Measurements from ENCODE around the gene ALG9. TPM values are rescaled to one million over a fixed set of nuclear protein-coding genes. Genes with fewer than 3 reads are reported as not detected.
"Not testable (repeated sequence)": the region's sequence is repeated elsewhere in the genome, so short reads cannot be mapped to it uniquely, and the experiment has no call there.

ALG9 gene
- total and polyA plus RNA-seq, 9 donors, result 12.0 to 43.5 (median 29.3) TPM

DNA sequence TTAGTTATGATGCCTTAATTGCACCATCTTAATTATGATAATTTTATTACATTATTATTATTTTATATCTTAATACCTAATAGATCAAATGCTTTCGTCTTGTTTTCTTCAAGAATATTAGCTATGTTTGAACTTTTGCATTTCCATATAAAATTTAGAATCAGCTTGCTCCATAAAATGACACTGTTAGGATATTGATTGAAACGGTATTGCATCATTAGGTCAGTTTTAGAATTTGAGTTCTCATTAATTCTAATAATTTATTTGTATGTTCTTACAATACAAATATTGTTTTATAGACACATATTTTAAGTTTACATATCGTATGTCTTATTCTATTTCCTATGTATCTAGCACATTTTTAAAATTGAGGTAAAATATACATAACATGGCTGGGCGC lies 14.7 kb upstream of the ALG9 start:
- Histone ChIP-seq H3K4me3 (no peak overlapping the region), H3K4me1 (ENCODE audit: insufficient read depth) (no peaks in the 10 kb centered on the region), H3K36me3 (no peaks in the 10 kb centered on the region), H3K27ac (no peak overlapping the region), H3K9me3 (no peaks in the 10 kb centered on the region), H3K27me3 (no peaks in the 10 kb centered on the region)
- WGBS, 3 donors, result 66 to 78% (median 69%) methylated on average over 4 of the region's 4 CpGs
- intact Hi-C loops (cut with DNase I), result no loop called here
- no peak for DNase-seq
- TF ChIP-seq, protein P1, sequence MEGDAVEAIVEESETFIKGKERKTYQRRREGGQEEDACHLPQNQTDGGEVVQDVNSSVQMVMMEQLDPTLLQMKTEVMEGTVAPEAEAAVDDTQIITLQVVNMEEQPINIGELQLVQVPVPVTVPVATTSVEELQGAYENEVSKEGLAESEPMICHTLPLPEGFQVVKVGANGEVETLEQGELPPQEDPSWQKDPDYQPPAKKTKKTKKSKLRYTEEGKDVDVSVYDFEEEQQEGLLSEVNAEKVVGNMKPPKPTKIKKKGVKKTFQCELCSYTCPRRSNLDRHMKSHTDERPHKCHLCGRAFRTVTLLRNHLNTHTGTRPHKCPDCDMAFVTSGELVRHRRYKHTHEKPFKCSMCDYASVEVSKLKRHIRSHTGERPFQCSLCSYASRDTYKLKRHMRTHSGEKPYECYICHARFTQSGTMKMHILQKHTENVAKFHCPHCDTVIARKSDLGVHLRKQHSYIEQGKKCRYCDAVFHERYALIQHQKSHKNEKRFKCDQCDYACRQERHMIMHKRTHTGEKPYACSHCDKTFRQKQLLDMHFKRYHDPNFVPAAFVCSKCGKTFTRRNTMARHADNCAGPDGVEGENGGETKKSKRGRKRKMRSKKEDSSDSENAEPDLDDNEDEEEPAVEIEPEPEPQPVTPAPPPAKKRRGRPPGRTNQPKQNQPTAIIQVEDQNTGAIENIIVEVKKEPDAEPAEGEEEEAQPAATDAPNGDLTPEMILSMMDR (IDR thresholded peaks at IDR 0.05), result no peak
- TF ChIP-seq POLR2A (IDR thresholded peaks at IDR 0.05), result no peak
- no peak for TF ChIP-seq EP300 (IDR thresholded peaks at IDR 0.05)

DNA sequence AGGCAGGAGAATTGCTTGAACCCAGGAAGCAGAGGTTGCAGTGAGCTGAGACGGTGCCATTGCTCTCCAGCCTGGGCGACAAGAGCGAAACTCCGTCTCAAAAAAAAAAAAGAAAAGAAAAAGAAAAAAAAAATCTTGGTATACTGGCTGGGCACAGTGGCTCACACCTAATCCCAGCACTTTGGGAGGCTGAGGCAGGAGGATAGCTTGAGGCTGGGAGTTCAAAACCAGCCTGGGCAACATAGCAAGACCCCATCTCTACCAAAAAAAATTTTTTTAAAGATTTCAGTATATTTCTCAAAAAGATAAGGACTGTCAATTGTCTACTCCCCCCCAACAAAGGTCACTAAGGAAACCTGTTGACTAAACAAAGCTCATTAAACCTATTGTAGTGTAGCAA lies 13.7 kb upstream of the ALG9 start:
- DNase-seq; H3K9me3 ChIP-seq; intact Hi-C loops (cut with DNase I); H3K27ac ChIP-seq; H3K27me3 ChIP-seq; H3K4me1 ChIP-seq (ENCODE audit: insufficient read depth); H3K36me3 ChIP-seq; H3K4me3 ChIP-seq: not testable (repeated sequence)
- 90 to 95% (median 90%) methylated on average over 4 of the region's 4 CpGs for WGBS, 3 donors

DNA sequence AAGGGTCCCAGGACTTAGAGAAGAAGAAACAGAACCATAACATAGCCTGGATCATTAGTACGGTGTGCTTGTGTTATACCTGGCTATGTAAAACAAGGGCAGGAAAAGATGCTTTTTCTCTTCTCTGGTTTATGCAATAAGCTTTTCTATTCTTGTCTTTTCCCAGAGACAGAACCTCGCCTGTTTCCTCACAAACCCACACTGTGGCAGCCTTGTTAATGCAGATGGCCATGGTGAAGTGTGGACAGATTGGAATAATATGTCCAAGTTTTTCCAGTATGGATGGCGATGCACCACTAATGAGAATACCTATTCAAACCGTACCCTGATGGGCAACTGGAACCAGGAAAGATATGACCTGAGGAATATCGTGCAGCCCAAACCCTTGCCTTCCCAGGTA lies 10.8 kb upstream of the ALG9 start:
- Histone ChIP-seq H3K27ac (no peak overlapping the region), H3K4me3 (no peak overlapping the region), H3K36me3 (no peaks in the 10 kb centered on the region), H3K4me1 (ENCODE audit: insufficient read depth) (peaks cover 7% of the 10 kb centered on the region), H3K27me3 (no peaks in the 10 kb centered on the region), H3K9me3 (no peaks in the 10 kb centered on the region)
- no peak for DNase-seq
- WGBS, 3 donors, result 87 to 89% (median 88%) methylated on average over 5 of the region's 5 CpGs
- intact Hi-C loops (cut with DNase I), result loop anchor here in 1 of 4 donors (5.0 kb wide), 1 partner anchor 40 kb away; no protein-coding TSS in a partner anchor
- TF ChIP-seq, protein P1 (IDR thresholded peaks at IDR 0.05), result no peak
- no peak for TF ChIP-seq POLR2A (IDR thresholded peaks at IDR 0.05)
- TF ChIP-seq EP300 (IDR thresholded peaks at IDR 0.05), result no peak

DNA sequence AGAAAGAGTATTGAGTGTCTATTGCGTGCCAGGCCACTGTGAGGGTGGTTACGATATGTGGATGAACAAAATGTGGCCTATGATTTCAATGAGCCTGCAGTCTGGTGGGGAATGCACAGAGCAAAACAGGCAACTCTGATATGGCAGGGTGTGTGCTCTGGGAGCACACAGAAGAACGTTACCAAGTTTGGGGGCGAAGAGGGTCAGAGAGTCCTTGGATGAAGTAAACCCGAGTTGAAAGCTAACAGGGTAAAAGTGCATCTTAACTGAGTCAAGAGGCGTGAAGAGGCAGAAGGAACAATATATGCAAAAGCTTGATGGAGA lies 8.2 kb upstream of the ALG9 start:
- H3K4me3 ChIP-seq, result peak overlapping the region; percentile 58
- TF ChIP-seq, protein P1 (IDR thresholded peaks at IDR 0.05), result no peak
- TF ChIP-seq POLR2A (IDR thresholded peaks at IDR 0.05), result no peak
- no peaks in the 10 kb centered on the region for H3K27me3 ChIP-seq
- WGBS, 3 donors, result 26 to 30% (median 26%) methylated on average over 6 of the region's 6 CpGs
- DNase-seq, result no peak
- no peaks in the 10 kb centered on the region for H3K36me3 ChIP-seq
- peak overlapping the region; percentile 65 to 95 for H3K27ac ChIP-seq
- intact Hi-C loops (cut with DNase I), result loop anchor here in 3 of 4 donors (2.0 to 10.0 kb wide), 6 partner anchors 33 to 205 kb away; partner anchors contain the start of genes CRYAB (in 2 of the 3), HSPB2 (in 2 of the 3), SDHD (in 1 of the 3) and TIMM8B (in 1 of the 3)
- H3K9me3 ChIP-seq, result no peaks in the 10 kb centered on the region
- H3K4me1 ChIP-seq (ENCODE audit: insufficient read depth), result peaks cover 7% of the 10 kb centered on the region

DNA sequence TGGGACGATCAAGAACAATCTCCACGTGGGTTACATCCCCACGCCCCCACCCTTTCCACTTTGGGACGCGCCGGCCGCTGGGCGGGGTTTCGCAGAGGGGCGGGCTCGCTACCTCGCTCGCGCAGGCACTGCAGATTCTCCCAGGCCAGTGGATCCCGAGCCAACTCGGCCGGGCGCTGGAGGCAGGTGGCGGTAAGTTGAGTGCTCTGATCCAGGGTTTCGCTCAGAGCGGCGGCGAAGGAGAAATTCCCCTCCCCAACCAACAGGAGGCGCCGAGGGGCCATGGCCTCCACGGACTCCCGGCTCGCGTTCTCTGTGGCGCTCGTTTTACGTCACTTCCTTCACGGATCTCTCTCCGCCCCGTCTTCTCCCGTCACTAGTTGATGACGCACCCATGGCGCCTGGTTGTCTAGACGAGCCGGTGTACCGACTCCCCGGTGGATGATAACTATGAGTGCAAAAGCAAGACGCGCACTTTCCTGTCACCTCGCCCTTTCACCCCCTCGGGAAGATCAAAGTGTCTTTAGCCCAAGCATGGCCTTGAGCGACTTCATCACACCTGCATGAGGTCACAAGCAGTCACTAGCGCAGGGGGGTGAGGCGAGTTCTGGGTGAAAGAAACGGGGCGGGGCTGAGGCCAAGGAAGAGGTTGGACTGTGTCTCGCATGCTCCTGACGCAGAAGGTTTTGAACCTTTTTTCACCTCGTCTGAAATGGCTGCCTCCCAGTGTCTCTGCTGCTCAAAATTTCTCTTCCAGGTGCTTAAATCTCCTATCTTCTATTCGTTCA lies 7.7 kb upstream of the ALG9 start, which contains the start of the genes CFAP68 and FDXACB1:
CFAP68 (plus strand) TSS at position 693 of the 788 bp plus-strand sequence; CDS start at position 713, 20 bp downstream.
FDXACB1 (minus strand) TSS at position 317 of the 788 bp plus-strand sequence; CDS start at position 284, 33 bp downstream.
- TF ChIP-seq POLR2A (IDR thresholded peaks at IDR 0.05), result peak; percentile 88
- TF ChIP-seq EP300 (IDR thresholded peaks at IDR 0.05), result peak; percentile 67
- TF ChIP-seq, protein P1 (IDR thresholded peaks at IDR 0.05), result peak; percentile 79 to 99 (median 99)
- no peaks in the 10 kb centered on the region for H3K36me3 ChIP-seq
- H3K9me3 ChIP-seq, result no peaks in the 10 kb centered on the region
- H3K4me1 ChIP-seq (ENCODE audit: insufficient read depth), result peaks cover 7% of the 10 kb centered on the region
- no peaks in the 10 kb centered on the region for H3K27me3 ChIP-seq
- DNase-seq, result peak; percentile 96 to 97 (median 97)
- 0% methylated on average over 55 of the region's 55 CpGs for WGBS, 3 donors
- H3K4me3 ChIP-seq, result peak within 1 kb of the TSS; percentile 58
- intact Hi-C loops (cut with DNase I), result loop anchor here in 3 of 4 donors (2.0 to 10.0 kb wide), 6 partner anchors 33 to 206 kb away; partner anchors contain the start of genes CRYAB (in 2 of the 3), HSPB2 (in 2 of the 3), SDHD (in 1 of the 3) and TIMM8B (in 1 of the 3)
- peak within 1 kb of the TSS; percentile 65 to 95 for H3K27ac ChIP-seq

Measured in ovary (tissue), 9 donors.